Activated CD4-positive, alpha-beta memory T cell treated with anti-CD3 and anti-CD28 coated beads for 36 hours (primary cell): ENCODE results near the gene ZNF367. TPM values are rescaled to one million over a fixed set of nuclear protein-coding genes. Genes with fewer than 3 reads are reported as not detected.

Source experiments
- CTCF ChIA-PET: fragments of 350-600 bp; sonication (Branson Sonifier 250); formaldehyde crosslinking; loops from one replicate; lab custom pipeline; 2021; ENCODE audit warnings: antibody characterized with exemption, inconsistent platforms; lab: Charles Lee
- POLR2A ChIA-PET: fragments of 350-600 bp; sonication (Branson Sonifier 250); formaldehyde crosslinking; loops from one replicate; lab custom pipeline; 2021; ENCODE audit warnings: antibody characterized with exemption; lab: Charles Lee
- DNase-seq: peaks from one replicate; pipeline ENCODE4 v3.0.0-alpha.2; 2020
- H3K27ac Mint-ChIP-seq: one replicate; pipeline ENCODE4 v1.8.0; 2021; ENCODE audit warnings: mixed read lengths
- H3K27me3 Mint-ChIP-seq: one replicate; pipeline ENCODE4 v1.8.0; 2021; ENCODE audit warnings: mixed read lengths
- H3K36me3 Mint-ChIP-seq: one replicate; pipeline ENCODE4 v1.8.0; 2021; ENCODE audit warnings: mixed read lengths
- H3K4me1 Mint-ChIP-seq: one replicate; pipeline ENCODE4 v1.8.0; 2021; ENCODE audit warnings: low read depth, mixed read lengths
- H3K4me3 Mint-ChIP-seq: one replicate; pipeline ENCODE4 v1.8.0; 2021; ENCODE audit warnings: mild to moderate bottlenecking, mixed read lengths
- H3K9me3 Mint-ChIP-seq: one replicate; pipeline ENCODE4 v1.8.0; 2021; ENCODE audit warnings: mixed read lengths
- intact Hi-C: fragments of 100-400 bp; cut with micrococcal nuclease; formaldehyde crosslinking; loops from one replicate; pipeline ENCODE4 v1.15.1; 2023
- total RNA-seq, 2 experiments: library from RNA; stranded (reverse); gene quantifications; one replicate each; pipeline ENCODE4 v1.2.3, GENCODE V29; 2021

Gene ZNF367
- total RNA-seq, 2 experiments from 2014 or later: 29.0 to 30.1 TPM

GRCh38 chr9:96450613-96451528 lies 32.7 kb upstream of the ZNF367 start:
- Mint-ChIP-seq H3K36me3 (peaks cover 4% of the 10 kb centered on the region), H3K27me3 (peaks cover 8% of the 10 kb centered on the region), H3K9me3 (no peaks in the 10 kb centered on the region), H3K4me3 (peak overlapping the region; percentile 89), H3K27ac (peak overlapping the region; percentile 75), H3K4me1 (peaks cover 33% of the 10 kb centered on the region)
- ChIA-PET POLR2A (interaction anchor here (1.1 to 2.4 kb wide), 3 partner anchors 11 to 116 kb away, joined by 5 to 11 read pairs (median 9); no protein-coding TSS in a partner anchor), CTCF (interaction anchor here (0.7 to 7.5 kb wide), 6 partner anchors 9 to 216 kb away, joined by 3 to 30 read pairs (median 4); no protein-coding TSS in a partner anchor)
- peak; percentile 55 for DNase-seq
- intact Hi-C loops: loop anchor here (1.0 to 2.0 kb wide), 2 partner anchors 33 to 34 kb away; partner anchors contain the start of gene ZNF367

- Mint-ChIP-seq H3K36me3 (peaks cover 4% of the 10 kb centered on the region), H3K4me1 (peaks cover 33% of the 10 kb centered on the region), H3K27me3 (peaks cover 8% of the 10 kb centered on the region), H3K4me3 (peak within 1 kb of the TSS; percentile 89), H3K9me3 (no peaks in the 10 kb centered on the region), H3K27ac (peak within 1 kb of the TSS; percentile 75)
- ChIA-PET CTCF (interaction anchor here (0.8 to 7.5 kb wide), 10 partner anchors 8 to 406 kb away, joined by 3 to 30 read pairs (median 3); no protein-coding TSS in a partner anchor), POLR2A (interaction anchor here (1.1 to 2.4 kb wide), 5 partner anchors 14 to 204 kb away, joined by 3 to 11 read pairs (median 9); partner anchors contain the start of gene PRXL2C)
- peak; percentile 97 for DNase-seq
- intact Hi-C loops: loop anchor here (1.0 to 2.0 kb wide), 2 partner anchors 32 to 35 kb away; partner anchors contain the start of gene ZNF367
These were observed 31.9 kb upstream of the ZNF367 start, which contains the start of gene HABP4 for GRCh38 chr9:96449845-96450612. TSS of gene HABP4 (plus strand) at chr9:96450169. CDS start at chr9:96450280, 111 bp downstream.

- peaks cover 8% of the 10 kb centered on the region for H3K27me3 Mint-ChIP-seq
- H3K9me3 Mint-ChIP-seq: no peaks in the 10 kb centered on the region
- H3K4me3 Mint-ChIP-seq: peak overlapping the region; percentile 75
- peaks cover 33% of the 10 kb centered on the region for H3K4me1 Mint-ChIP-seq
- CTCF ChIA-PET: interaction anchor here (0.8 to 7.5 kb wide), 9 partner anchors 8 to 407 kb away, joined by 3 to 30 read pairs (median 3); no protein-coding TSS in a partner anchor
- H3K27ac Mint-ChIP-seq: no peak overlapping the region
- peaks cover 4% of the 10 kb centered on the region for H3K36me3 Mint-ChIP-seq
- POLR2A ChIA-PET: interaction anchor here (1.1 to 2.4 kb wide), 5 partner anchors 14 to 205 kb away, joined by 3 to 11 read pairs (median 9); partner anchors contain the start of gene PRXL2C
- intact Hi-C loops: no loop called here
- no peak for DNase-seq
These were observed 31.3 kb upstream of the ZNF367 start for GRCh38 chr9:96449523-96449844.

- H3K4me3 Mint-ChIP-seq: no peak overlapping the region
- CTCF ChIA-PET: interaction anchor here (3.2 kb wide), 1 partner anchor 118 kb away, joined by 19 read pairs; no protein-coding TSS in a partner anchor
- POLR2A ChIA-PET: interaction anchor here (1.5 to 1.9 kb wide), 2 partner anchors 30 to 206 kb away, joined by 11 read pairs; partner anchors contain the start of gene PRXL2C
- H3K27me3 Mint-ChIP-seq: peaks cover 8% of the 10 kb centered on the region
- no peak overlapping the region for H3K27ac Mint-ChIP-seq
- peaks cover 3% of the 10 kb centered on the region for H3K36me3 Mint-ChIP-seq
- H3K4me1 Mint-ChIP-seq: peaks cover 29% of the 10 kb centered on the region
- no peaks in the 10 kb centered on the region for H3K9me3 Mint-ChIP-seq
- intact Hi-C loops: no loop called here
- no peak for DNase-seq
These were observed 30.5 kb upstream of the ZNF367 start for GRCh38 chr9:96448546-96449170.

- DNase-seq: no peak
- Mint-ChIP-seq H3K4me1 (peaks cover 23% of the 10 kb centered on the region), H3K36me3 (peaks cover 2% of the 10 kb centered on the region), H3K9me3 (no peaks in the 10 kb centered on the region), H3K27ac (peak overlapping the region; percentile 26), H3K27me3 (peaks cover 8% of the 10 kb centered on the region), H3K4me3 (no peak overlapping the region)
- intact Hi-C loops: no loop called here
- POLR2A ChIA-PET: no interaction called here
- CTCF ChIA-PET: no interaction called here
These were observed 29.2 kb upstream of the ZNF367 start for GRCh38 chr9:96447406-96447805.

- no peak for DNase-seq
- no peak overlapping the region for H3K4me3 Mint-ChIP-seq
- CTCF ChIA-PET: interaction anchor here (0.7 to 5.7 kb wide), 29 partner anchors 9 to 414 kb away, joined by 3 to 48 read pairs (median 4); partner anchors contain the start of genes CDC14B, HABP4, PRXL2C and ZNF510
- H3K27ac Mint-ChIP-seq: no peak overlapping the region
- peaks cover 3% of the 10 kb centered on the region for H3K4me1 Mint-ChIP-seq
- H3K36me3 Mint-ChIP-seq: no peaks in the 10 kb centered on the region
- intact Hi-C loops: loop anchor here (1.0 kb wide), 2 partner anchors 209 to 224 kb away; no protein-coding TSS in a partner anchor
- POLR2A ChIA-PET: interaction anchor here (0.6 to 1.5 kb wide), 3 partner anchors 124 to 213 kb away, joined by 3 read pairs; partner anchors contain the start of gene PRXL2C
- no peaks in the 10 kb centered on the region for H3K27me3 Mint-ChIP-seq
- H3K9me3 Mint-ChIP-seq: peaks cover 2% of the 10 kb centered on the region
These were observed 24.3 kb upstream of the ZNF367 start for GRCh38 chr9:96442491-96442890.

GRCh38 chr9:96441798-96442445 lies 23.8 kb upstream of the ZNF367 start:
- intact Hi-C loops: loop anchor here (1.0 kb wide), 2 partner anchors 209 to 224 kb away; no protein-coding TSS in a partner anchor
- CTCF ChIA-PET: interaction anchor here (0.6 to 5.7 kb wide), 31 partner anchors 8 to 415 kb away, joined by 3 to 48 read pairs (median 4); partner anchors contain the start of genes CDC14B, HABP4, PRXL2C and ZNF510
- H3K27ac Mint-ChIP-seq: no peak overlapping the region
- H3K4me1 Mint-ChIP-seq: no peaks in the 10 kb centered on the region
- peaks cover 2% of the 10 kb centered on the region for H3K9me3 Mint-ChIP-seq
- no peaks in the 10 kb centered on the region for H3K27me3 Mint-ChIP-seq
- POLR2A ChIA-PET: interaction anchor here (0.6 to 1.5 kb wide), 3 partner anchors 125 to 214 kb away, joined by 3 read pairs; partner anchors contain the start of gene PRXL2C
- H3K36me3 Mint-ChIP-seq: no peaks in the 10 kb centered on the region
- DNase-seq: no peak
- H3K4me3 Mint-ChIP-seq: no peak overlapping the region

GRCh38 chr9:96440671-96441199 lies 22.6 kb upstream of the ZNF367 start:
- Mint-ChIP-seq H3K4me3 (no peak overlapping the region), H3K36me3 (no peaks in the 10 kb centered on the region), H3K9me3 (peaks cover 2% of the 10 kb centered on the region), H3K27me3 (no peaks in the 10 kb centered on the region), H3K4me1 (no peaks in the 10 kb centered on the region), H3K27ac (no peak overlapping the region)
- DNase-seq: no peak
- intact Hi-C loops: no loop called here
- CTCF ChIA-PET: interaction anchor here (0.9 to 5.7 kb wide), 6 partner anchors 12 to 246 kb away, joined by 3 to 48 read pairs (median 14); partner anchors contain the start of gene HABP4
- POLR2A ChIA-PET: interaction anchor here (1.5 kb wide), 1 partner anchor 126 kb away, joined by 3 read pairs; no protein-coding TSS in a partner anchor

- H3K9me3 Mint-ChIP-seq: peaks cover 2% of the 10 kb centered on the region
- no peaks in the 10 kb centered on the region for H3K36me3 Mint-ChIP-seq
- H3K27me3 Mint-ChIP-seq: peaks cover 3% of the 10 kb centered on the region
- CTCF ChIA-PET: no interaction called here
- no peaks in the 10 kb centered on the region for H3K4me1 Mint-ChIP-seq
- POLR2A ChIA-PET: no interaction called here
- no peak overlapping the region for H3K4me3 Mint-ChIP-seq
- DNase-seq: no peak
- intact Hi-C loops: no loop called here
- no peak overlapping the region for H3K27ac Mint-ChIP-seq
These were observed 19.3 kb upstream of the ZNF367 start for GRCh38 chr9:96437454-96437853.

GRCh38 chr9:96436456-96437126 lies 18.4 kb upstream of the ZNF367 start:
- Mint-ChIP-seq H3K27me3 (peaks cover 3% of the 10 kb centered on the region), H3K36me3 (no peaks in the 10 kb centered on the region), H3K4me1 (no peaks in the 10 kb centered on the region), H3K27ac (no peak overlapping the region), H3K9me3 (peaks cover under 1% of the 10 kb centered on the region), H3K4me3 (no peak overlapping the region)
- ChIA-PET POLR2A (no interaction called here), CTCF (interaction anchor here (0.6 kb wide), 1 partner anchor 12 kb away, joined by 3 read pairs; no protein-coding TSS in a partner anchor)
- DNase-seq: no peak
- intact Hi-C loops: no loop called here
